Measurements from ENCODE around the gene EEA1.
A peak's percentile ranks its signal among the peaks of the same experiment; 100 is the strongest.

The EEA1 gene

GRCh38 chr12:92886131-92886530, 43.0 kb downstream of the EEA1 start:
- DNase-seq (ENCODE audit: low read depth), result no peak

GRCh38 chr12:92879698-92880322, 49.3 kb downstream of the EEA1 start:
- DNase-seq (ENCODE audit: low read depth), result no peak

GRCh38 chr12:92877904-92878303, 51.2 kb downstream of the EEA1 start:
- DNase-seq (ENCODE audit: low read depth), result no peak

DNA sequence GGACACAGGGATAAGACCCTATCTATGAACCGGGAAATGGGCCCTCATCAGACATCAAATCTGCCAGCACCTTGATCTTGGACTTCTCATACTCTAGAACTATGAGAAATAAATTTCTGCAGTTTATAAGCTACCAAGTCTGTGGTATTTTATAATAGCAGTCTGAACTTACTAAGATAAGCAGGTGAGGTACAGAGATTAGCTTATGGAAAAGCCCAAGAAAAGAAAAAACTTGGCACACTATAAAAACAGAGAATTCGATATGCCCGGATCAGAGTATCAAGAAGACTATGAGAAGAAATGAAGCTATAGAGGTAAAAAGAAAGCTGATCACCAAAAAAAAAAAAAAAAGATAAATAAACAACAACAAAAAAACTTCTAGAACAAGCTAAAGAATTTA, 52.6 kb downstream of the EEA1 start:
- DNase-seq (ENCODE audit: low read depth), result no peak

DNA sequence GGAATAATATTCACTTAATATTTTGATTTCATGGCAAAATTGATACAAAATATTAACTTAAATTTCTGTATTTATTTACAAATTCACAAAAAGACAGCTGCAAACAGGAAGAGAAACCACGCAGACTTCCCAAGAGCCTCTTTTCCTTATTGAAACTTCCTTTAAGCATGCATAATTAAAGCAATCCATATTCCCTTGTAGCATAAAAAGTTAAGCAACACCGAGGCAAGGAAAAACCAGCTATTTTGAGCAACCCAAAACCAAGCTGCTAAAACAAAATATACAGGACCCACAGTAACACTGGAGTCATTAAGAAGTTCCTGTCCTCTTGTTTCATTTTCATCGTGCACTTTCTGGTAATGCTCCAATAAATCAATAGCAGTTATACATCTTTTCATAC, 58.0 kb downstream of the EEA1 start:
- no peak for DNase-seq (ENCODE audit: low read depth)

DNA sequence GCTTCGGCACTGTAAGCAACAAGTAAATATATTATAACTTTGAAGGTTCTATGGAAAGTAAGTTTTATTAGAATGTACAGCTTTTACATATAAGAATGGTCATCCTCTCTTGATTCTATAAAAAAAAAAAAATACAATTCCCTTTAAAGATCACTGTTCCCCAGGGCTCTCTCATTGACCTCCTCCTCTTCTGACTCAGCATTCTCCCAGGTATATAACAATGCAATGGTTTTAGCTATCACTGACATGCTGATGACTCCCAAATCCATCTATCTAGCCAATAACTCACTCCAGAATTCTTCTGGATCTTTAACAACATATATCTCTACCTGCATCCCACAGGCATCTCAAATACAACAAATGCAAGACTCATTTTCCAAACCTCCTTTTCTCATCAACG, 62.7 kb downstream of the EEA1 start:
- no peak for DNase-seq (ENCODE audit: low read depth)

DNA sequence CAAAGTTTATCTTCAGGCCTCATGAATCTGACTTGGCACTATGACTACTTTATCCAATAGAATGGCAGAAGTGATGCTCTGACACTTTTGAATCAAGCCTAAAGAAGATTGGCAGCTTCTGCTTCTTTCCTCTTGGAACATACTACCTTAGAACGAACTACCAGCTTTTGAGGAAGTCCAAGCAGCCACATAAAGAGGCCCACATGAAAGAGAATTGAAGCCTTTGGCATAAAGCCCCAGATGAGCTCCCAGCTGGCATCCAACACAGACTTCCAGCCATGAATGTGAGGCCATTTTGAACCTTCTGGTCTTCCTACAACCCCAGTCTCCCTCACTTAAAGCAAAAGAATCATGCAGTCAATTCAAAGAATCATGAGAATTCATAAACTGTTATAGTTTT, 65.8 kb downstream of the EEA1 start:
- DNase-seq (ENCODE audit: low read depth), result no peak

GRCh38 chr12:92861381-92861780, 67.7 kb downstream of the EEA1 start:
- no peak for DNase-seq (ENCODE audit: low read depth)

GRCh38 chr12:92860521-92860920, 68.6 kb downstream of the EEA1 start:
- DNase-seq (ENCODE audit: low read depth), result no peak

GRCh38 chr12:92859650-92860386, 69.3 kb downstream of the EEA1 start:
- DNase-seq (ENCODE audit: low read depth), result no peak

DNA sequence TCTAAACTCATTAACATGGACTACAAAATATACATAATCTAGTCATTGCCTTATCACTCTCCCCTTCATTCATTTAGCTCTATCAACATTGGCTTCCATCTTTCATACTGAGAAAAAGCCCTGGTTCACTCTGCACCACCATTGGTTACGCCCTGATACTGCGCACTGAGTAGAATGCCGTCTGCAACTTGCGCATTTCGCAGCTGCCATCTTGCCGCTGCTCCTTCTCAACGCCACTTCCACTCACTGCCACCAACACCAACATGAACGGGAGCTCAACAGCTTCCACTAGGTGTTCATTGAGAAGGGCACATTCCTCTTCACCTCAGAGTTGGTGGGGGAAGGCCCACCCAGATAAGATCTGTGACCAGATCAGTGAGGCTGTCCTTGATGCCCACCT, 71.3 kb downstream of the EEA1 start:
- DNase-seq (ENCODE audit: low read depth), result no peak

GRCh38 chr12:92854344-92854743, 74.8 kb downstream of the EEA1 start:
- no peak for DNase-seq (ENCODE audit: low read depth)

DNA sequence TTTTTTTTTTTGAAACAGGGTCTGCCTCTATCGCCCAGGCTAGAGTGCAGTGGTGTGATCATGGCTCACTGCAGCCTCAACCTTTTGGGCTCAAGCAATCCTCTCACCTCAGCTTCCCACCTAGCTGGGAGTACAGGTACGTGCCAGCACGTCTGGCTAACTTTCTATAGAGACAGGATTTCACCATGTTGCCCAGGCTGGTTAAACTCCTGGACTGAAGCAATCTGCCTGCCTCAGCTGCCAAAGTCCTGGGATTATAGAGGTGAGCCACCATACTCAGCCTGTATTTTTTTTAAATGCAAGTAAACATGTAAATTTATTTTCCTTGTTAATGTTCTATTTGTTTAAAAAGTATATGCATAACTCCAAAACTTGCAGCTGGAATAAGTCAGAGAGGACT, 80.4 kb downstream of the EEA1 start:
- DNase-seq (ENCODE audit: low read depth), result no peak

DNA sequence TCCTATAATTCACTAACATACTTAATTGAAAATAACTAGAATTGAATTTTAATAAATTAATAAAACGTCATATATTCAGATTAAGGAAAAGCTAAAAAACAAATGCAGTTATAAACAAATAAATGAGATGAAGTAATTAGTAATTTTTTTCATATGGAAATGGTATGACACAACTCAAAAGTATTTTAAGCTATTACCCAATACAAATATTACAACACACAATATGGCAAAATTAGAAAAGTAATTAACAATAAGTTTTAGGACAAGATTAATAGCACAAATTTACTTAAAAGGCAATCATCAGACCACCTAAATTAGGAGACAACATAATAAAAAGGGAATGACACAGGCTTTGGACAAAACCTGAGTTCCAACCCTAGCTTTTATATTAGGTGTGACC, 81.7 kb downstream of the EEA1 start:
- DNase-seq (ENCODE audit: low read depth), result no peak

DNA sequence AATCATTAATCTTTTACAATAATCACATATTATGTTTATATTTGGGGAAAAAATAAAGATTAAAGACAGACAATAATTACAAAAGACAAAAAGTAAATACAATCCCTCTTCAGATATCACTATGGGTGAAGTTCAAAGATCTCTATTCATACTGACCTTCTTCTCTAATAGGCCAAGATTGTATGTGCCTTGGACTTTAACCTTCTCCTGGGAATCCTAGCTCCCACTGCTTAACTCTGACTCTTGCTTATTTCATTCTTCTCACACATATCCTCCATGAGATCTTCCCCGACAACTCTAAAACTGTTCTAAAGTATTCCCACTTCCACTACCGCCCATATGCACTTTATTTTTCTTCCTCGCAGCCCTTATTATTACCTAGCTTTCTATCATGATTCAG, 83.8 kb downstream of the EEA1 start:
- DNase-seq (ENCODE audit: low read depth), result no peak

DNA sequence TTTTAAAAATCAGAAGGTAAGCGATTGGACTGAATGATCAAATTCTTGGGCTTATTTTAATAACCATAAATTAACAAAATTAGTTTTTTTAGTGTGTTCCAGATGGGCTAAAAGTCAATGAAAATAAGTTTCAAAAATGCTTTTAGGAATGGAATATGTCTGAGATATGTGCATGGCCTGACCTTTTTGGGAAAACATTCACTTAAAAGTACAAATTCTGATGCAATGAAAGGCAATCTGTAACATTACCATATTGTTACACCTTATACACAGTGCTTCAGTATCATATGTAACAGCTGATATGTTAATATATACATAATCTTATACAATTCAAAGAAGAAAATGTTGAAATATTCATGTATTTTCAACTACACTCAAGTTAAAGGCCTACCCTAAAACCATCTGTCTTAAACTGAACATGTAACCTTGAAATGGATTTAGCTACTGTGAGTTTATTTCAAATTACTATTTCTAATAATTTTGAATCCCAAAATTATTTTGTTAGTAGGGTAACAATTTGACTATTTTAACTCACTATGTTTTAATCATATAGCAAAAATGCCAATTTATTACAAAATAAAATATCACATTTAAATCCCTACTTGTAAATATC, 84.8 kb downstream of the EEA1 start:
- DNase-seq (ENCODE audit: low read depth), result no peak

DNA sequence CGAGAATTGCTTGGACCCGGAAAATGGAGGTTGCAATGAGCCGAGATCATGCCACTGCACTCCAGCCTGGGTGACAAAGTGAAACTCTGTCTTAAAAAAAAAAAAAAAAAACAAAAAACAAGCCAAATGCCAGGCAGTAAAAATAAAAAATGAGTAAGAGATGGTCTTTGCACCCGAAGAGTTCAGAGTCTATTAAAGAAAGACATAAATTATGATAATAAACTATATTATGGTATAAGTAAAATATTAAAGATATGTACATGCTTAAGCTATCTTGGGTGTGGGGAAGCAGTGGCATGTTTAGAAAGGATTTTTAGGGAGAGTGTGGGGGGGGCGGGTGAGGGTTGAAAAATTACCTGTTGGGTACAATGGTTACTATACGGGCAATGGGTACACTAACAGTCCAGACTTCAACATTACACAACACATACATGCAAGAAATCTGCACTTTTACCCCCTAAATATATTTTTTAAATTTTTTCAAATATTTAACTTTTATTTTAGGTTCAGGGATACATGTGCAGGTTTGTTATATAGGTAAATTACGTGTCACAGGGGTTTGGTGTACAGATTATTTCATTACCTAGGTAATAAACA, 99.3 kb downstream of the EEA1 start:
- DNase-seq (ENCODE audit: low read depth), result no peak

DNA sequence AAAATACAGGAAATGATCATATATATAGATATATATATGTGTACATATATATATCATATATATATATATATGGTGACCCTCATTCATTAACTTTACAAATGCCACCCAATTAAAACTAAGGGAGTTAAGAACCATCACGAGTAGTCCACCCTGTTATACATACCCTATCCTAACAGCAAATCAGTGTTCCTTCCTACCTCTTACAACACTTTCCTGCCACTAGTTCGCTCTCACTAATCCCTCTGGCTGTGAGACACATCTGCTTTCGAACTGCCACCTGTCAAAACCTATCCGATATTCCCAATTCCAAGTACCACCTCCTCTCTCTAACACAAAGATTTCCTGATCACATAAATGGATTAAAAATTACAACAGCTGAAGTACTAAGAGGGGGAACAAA, 100.5 kb downstream of the EEA1 start:
- no peak for DNase-seq (ENCODE audit: low read depth)

GRCh38 chr12:92827836-92828431, 101.2 kb downstream of the EEA1 start:
- peak; percentile 73 for DNase-seq (ENCODE audit: low read depth)

GRCh38 chr12:92821142-92821541, 108.0 kb downstream of the EEA1 start:
- DNase-seq (ENCODE audit: low read depth), result no peak

- DNase-seq (ENCODE audit: low read depth), result no peak
Observed at GRCh38 chr12:92814584-92814983, 114.5 kb downstream of the EEA1 start.

- no peak for DNase-seq (ENCODE audit: low read depth)
Observed at GRCh38 chr12:92810370-92810769, 118.7 kb downstream of the EEA1 start.

DNA sequence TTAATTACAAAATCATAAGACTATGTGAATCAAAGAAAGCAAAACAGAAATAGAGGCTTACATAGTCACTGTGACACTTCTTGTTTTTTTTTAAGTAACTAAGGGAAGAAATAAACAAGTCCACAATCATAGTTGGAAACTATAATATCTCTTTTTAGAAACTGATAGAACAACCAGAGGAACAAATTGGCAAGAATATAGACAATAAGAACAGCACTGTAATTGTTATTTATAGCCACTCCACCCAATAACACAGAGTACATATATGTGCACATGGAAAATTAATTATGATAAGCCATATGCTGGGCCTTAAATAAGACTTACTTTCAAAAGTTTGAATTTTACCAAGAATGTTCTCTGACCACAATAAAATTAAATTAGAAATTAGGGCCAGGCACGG, 125.2 kb downstream of the EEA1 start:
- no peak for DNase-seq (ENCODE audit: low read depth)
